Measurements from ENCODE around the gene UBN1.
"Not testable (repeated sequence)": the region's sequence is repeated elsewhere in the genome, so short reads cannot be mapped to it uniquely, and the experiment has no call there.

The UBN1 gene

GRCh38 chr16:4925791-4926190, 78.5 kb downstream of the UBN1 start:
- no peak for DNase-seq (ENCODE audit: low read depth in 1 of 2, low spot score in 1 of 2)
- TF ChIP-seq JUND (IDR thresholded peaks at IDR 0.05; ENCODE audit: low read depth) = no peak
- in situ Hi-C loops (cut with HindIII; ENCODE audit: low pct_unique_long_range_greater_than_20kb, low sequenced_read_pairs) = no loop called here

GRCh38 chr16:4926928-4927327, 79.6 kb downstream of the UBN1 start:
- no peak for DNase-seq (ENCODE audit: low read depth in 1 of 2, low spot score in 1 of 2)
- no peak for TF ChIP-seq JUND (IDR thresholded peaks at IDR 0.05; ENCODE audit: low read depth)
- in situ Hi-C loops (cut with HindIII; ENCODE audit: low pct_unique_long_range_greater_than_20kb, low sequenced_read_pairs) = no loop called here

- DNase-seq (ENCODE audit: low read depth in 1 of 2, low spot score in 1 of 2) = no peak
- no peak for TF ChIP-seq JUND (IDR thresholded peaks at IDR 0.05; ENCODE audit: low read depth)
- in situ Hi-C loops (cut with HindIII; ENCODE audit: low pct_unique_long_range_greater_than_20kb, low sequenced_read_pairs) = no loop called here
These were observed 80.4 kb downstream of the UBN1 start for GRCh38 chr16:4927661-4928060.

GRCh38 chr16:4928227-4928626, 80.9 kb downstream of the UBN1 start:
- in situ Hi-C loops (cut with HindIII; ENCODE audit: low pct_unique_long_range_greater_than_20kb, low sequenced_read_pairs) = no loop called here
- TF ChIP-seq JUND (IDR thresholded peaks at IDR 0.05; ENCODE audit: low read depth) = no peak
- no peak for DNase-seq (ENCODE audit: low read depth in 1 of 2, low spot score in 1 of 2)

- DNase-seq (ENCODE audit: low read depth in 1 of 2, low spot score in 1 of 2); in situ Hi-C loops (cut with HindIII; ENCODE audit: low pct_unique_long_range_greater_than_20kb, low sequenced_read_pairs): not testable (repeated sequence)
These were observed 82.3 kb downstream of the UBN1 start for GRCh38 chr16:4929619-4930018.

GRCh38 chr16:4931381-4931780, 84.1 kb downstream of the UBN1 start:
- in situ Hi-C loops (cut with HindIII; ENCODE audit: low pct_unique_long_range_greater_than_20kb, low sequenced_read_pairs) = no loop called here
- no peak for DNase-seq (ENCODE audit: low read depth in 1 of 2, low spot score in 1 of 2)
- no peak for TF ChIP-seq JUND (IDR thresholded peaks at IDR 0.05; ENCODE audit: low read depth)
